Osteocyte (in vitro differentiated cells): ENCODE data around the gene SLC25A39. TPM values are rescaled to one million over a fixed set of nuclear protein-coding genes. Genes with fewer than 3 reads are reported as not detected.

Experiments used
- DNase-seq: peaks from one replicate; pipeline ENCODE4 v3.0.0; 2021; ENCODE audit warnings: mixed read lengths; ENCODE audit not compliant: unreplicated experiment; ENCODE audit errors: extremely low spot score
- H3K27ac Mint-ChIP-seq: one replicate; pipeline ENCODE4 v1.8.0; 2021; ENCODE audit warnings: mild to moderate bottlenecking, mixed read lengths; ENCODE audit not compliant: unreplicated experiment
- H3K27me3 Mint-ChIP-seq: one replicate; pipeline ENCODE4 v1.8.0; 2021; ENCODE audit warnings: mixed read lengths; ENCODE audit not compliant: unreplicated experiment
- H3K36me3 Mint-ChIP-seq: one replicate; pipeline ENCODE4 v1.8.0; 2021; ENCODE audit warnings: mixed read lengths; ENCODE audit not compliant: unreplicated experiment
- H3K4me1 Mint-ChIP-seq: one replicate; pipeline ENCODE4 v1.8.0; 2021; ENCODE audit warnings: mixed read lengths; ENCODE audit not compliant: unreplicated experiment
- H3K4me3 Mint-ChIP-seq: one replicate; pipeline ENCODE4 v1.8.0; 2021; ENCODE audit warnings: mild to moderate bottlenecking, moderate library complexity, mixed read lengths; ENCODE audit not compliant: unreplicated experiment
- H3K9me3 Mint-ChIP-seq: one replicate; pipeline ENCODE4 v1.8.0; 2021; ENCODE audit warnings: mixed read lengths; ENCODE audit not compliant: unreplicated experiment
- CTCF ChIP-seq: fragments of 200-600 bp; sonication (generic); IDR thresholded peaks from 2 replicates; pipeline ENCODE4 v1.5.0; 2021; ENCODE audit warnings: antibody characterized with exemption, mild to moderate bottlenecking, moderate library complexity
- total RNA-seq: library from RNA; stranded (reverse); gene quantifications from 2 replicates; pipeline ENCODE4 v1.2.1, GENCODE V29; 2021

The SLC25A39 gene
- total RNA-seq, 1 donor from 2014 or later, result 122 TPM

- Mint-ChIP-seq H3K9me3 (no peaks in the 10 kb centered on the region), H3K4me1 (no peaks in the 10 kb centered on the region), H3K36me3 (no peaks in the 10 kb centered on the region), H3K27ac (no peak overlapping the region), H3K27me3 (peaks cover 23% of the 10 kb centered on the region), H3K4me3 (no peak overlapping the region)
- no peak for TF ChIP-seq CTCF
- DNase-seq, result no peak
Observed at GRCh38 chr17:44272321-44272951, 52.2 kb downstream of the SLC25A39 start.

Other genes with a start within 250 kb of the SLC25A39 start
- 42.0 and 44.4 TPM in 2 replicates for gene HDAC5, start 201.2 kb downstream of the SLC25A39 start, total RNA-seq
- 2.2 and 2.3 TPM in 2 replicates for gene HROB, start 182.9 kb downstream of the SLC25A39 start, total RNA-seq
- gene ASB16, start 154.1 kb downstream of the SLC25A39 start, total RNA-seq, result not detected in 2 replicates
- gene TMUB2, start 137.9 kb downstream of the SLC25A39 start, total RNA-seq, result 39.3 and 41.3 TPM in 2 replicates
- gene ATXN7L3, start 124.9 kb downstream of the SLC25A39 start, total RNA-seq, result 86.2 and 89.0 TPM in 2 replicates
- gene UBTF, start 105.1 kb downstream of the SLC25A39 start, total RNA-seq, result 96.9 and 99.0 TPM in 2 replicates
- gene SLC4A1, start 56.7 kb downstream of the SLC25A39 start, total RNA-seq, result not detected in 2 replicates
- 0.38 and 0.60 TPM in 2 replicates for gene RUNDC3A, start 16.2 kb downstream of the SLC25A39 start, total RNA-seq
- 574 and 620 TPM in 2 replicates for gene GRN, start 20.5 kb upstream of the SLC25A39 start, total RNA-seq
- gene FAM171A2, start 39.0 kb upstream of the SLC25A39 start, total RNA-seq, result 26.1 and 26.9 TPM in 2 replicates
- 0.81 and 0.86 TPM in 2 replicates for gene ITGA2B, start 64.8 kb upstream of the SLC25A39 start, total RNA-seq
- 52.6 and 57.1 TPM in 2 replicates for gene GPATCH8, start 178.6 kb upstream of the SLC25A39 start, total RNA-seq
- gene FZD2, start 232.7 kb upstream of the SLC25A39 start, total RNA-seq, result 203 and 207 TPM in 2 replicates